Colonic mucosa (tissue), 4 donors: Measurements from ENCODE around the gene DEPDC4. TPM values are rescaled to one million over a fixed set of nuclear protein-coding genes. Genes with fewer than 3 reads are reported as not detected.
"Not testable (repeated sequence)": the region's sequence is repeated elsewhere in the genome, so short reads cannot be mapped to it uniquely, and the experiment has no call there.

ENCODE experiments used
- DNase-seq: peaks from one replicate; pipeline ENCODE4 v3.0.0-alpha.2; 2020
- H3K27ac ChIP-seq: fragments of 200-600 bp; one replicate; pipeline ENCODE4 v1.8.0; 2021
- H3K27me3 ChIP-seq: fragments of 200-600 bp; one replicate; pipeline ENCODE4 v1.8.0; 2021
- H3K36me3 ChIP-seq: fragments of 200-600 bp; one replicate; pipeline ENCODE4 v1.8.0; 2021
- H3K4me1 ChIP-seq: fragments of 200-600 bp; one replicate; pipeline ENCODE4 v1.8.0; 2021; ENCODE audit warnings: mild to moderate bottlenecking
- H3K4me3 ChIP-seq: fragments of 200-600 bp; one replicate; pipeline ENCODE4 v1.8.0; 2021
- H3K9ac ChIP-seq, 2 donors: one replicate each; pipeline ENCODE4 v1.7.0; 2013; ENCODE audit warnings: control low read depth in 2 of 2, low read depth in 2 of 2, low read length in 2 of 2
- H3K9me3 ChIP-seq: fragments of 200-600 bp; one replicate; pipeline ENCODE4 v1.8.0; 2021
- intact Hi-C: fragments of 100-400 bp; cut with DNase I; formaldehyde crosslinking; loops from one replicate; pipeline ENCODE4 v1.14.1; 2022
- total RNA-seq, 2 donors: library from RNA; stranded (reverse); fragmentation: NEBNext Ultra II Directional in 1 of 2; extraction: Animal tissue kit (Norgen Biotek cat#: 25700) in 1 of 2; gene quantifications; one replicate each; pipeline ENCODE4 v1.2.1, GENCODE V29; 2021
- TF ChIP-seq, protein P1 (sequence below): fragments of 200-600 bp; IDR thresholded peaks from one replicate; pipeline ENCODE4 v1.8.0; 2022; ENCODE audit warnings: antibody characterized with exemption, mild to moderate bottlenecking
- donor health status: healthy.
- donor health status: DM: no; HTN: no; CAD: no.
- donor health status: DM: no; HTN: no; CAD: no.

DEPDC4 gene
- total RNA-seq, 2 donors from 2014 or later, result 2.8 to 2.9 TPM

DNA sequence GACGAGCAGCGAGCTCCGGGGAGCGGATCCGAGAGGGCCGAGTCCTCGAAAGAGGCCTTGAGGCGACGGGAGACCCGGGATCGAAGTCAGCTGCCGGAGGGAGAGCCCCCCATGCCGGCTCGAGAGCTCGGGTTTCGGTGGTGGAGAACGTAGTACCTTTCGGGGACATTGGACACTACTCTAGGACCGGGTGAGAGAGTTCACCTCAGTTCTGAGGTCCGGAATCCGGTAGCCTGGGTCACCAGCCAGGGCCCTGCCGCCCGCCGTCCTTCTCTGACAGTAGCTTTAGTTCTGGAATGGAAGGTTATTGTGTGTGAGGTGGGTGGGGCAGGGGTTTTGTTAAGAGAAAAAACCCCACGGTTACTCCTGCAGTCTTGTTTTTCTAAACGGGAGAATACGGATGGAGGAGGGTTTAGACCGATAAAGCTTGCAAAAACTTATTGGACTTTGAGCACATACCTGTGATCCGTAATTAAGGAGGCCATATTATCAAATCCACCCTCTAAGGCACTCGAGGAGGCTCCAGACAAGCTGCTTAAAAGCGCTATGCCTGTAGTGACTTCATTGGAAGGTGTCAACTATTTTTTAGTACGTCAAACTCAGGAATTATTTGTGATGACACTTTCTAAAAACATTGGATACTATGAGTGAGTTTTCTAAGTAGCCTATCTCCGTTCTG, 863 bp upstream of the DEPDC4 start:
- intact Hi-C loops, result no loop called here
- Histone ChIP-seq H3K27ac (peak overlapping the region; percentile 96), H3K27me3 (no peaks in the 10 kb centered on the region), H3K4me1 (peaks cover 4% of the 10 kb centered on the region), H3K9me3 (no peaks in the 10 kb centered on the region), H3K36me3 (no peaks in the 10 kb centered on the region), H3K9ac (peak overlapping the region; percentile 98 to 99), H3K4me3 (peak overlapping the region; percentile 88)
- TF ChIP-seq, protein P1, sequence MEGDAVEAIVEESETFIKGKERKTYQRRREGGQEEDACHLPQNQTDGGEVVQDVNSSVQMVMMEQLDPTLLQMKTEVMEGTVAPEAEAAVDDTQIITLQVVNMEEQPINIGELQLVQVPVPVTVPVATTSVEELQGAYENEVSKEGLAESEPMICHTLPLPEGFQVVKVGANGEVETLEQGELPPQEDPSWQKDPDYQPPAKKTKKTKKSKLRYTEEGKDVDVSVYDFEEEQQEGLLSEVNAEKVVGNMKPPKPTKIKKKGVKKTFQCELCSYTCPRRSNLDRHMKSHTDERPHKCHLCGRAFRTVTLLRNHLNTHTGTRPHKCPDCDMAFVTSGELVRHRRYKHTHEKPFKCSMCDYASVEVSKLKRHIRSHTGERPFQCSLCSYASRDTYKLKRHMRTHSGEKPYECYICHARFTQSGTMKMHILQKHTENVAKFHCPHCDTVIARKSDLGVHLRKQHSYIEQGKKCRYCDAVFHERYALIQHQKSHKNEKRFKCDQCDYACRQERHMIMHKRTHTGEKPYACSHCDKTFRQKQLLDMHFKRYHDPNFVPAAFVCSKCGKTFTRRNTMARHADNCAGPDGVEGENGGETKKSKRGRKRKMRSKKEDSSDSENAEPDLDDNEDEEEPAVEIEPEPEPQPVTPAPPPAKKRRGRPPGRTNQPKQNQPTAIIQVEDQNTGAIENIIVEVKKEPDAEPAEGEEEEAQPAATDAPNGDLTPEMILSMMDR, result no peak
- DNase-seq, result peak; percentile 47

DNA sequence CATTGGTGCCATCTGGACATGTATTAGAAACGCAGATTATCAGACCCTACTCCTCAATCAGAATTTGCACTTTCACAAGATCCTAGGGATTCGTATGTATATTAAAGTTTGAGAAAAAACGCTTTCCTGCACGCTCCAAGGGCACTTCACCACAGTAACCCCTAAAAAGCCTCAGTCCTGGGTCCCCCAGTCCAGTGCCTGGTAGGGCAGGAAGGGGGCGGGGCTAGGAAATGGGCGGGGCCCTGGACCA, 369 bp downstream of the DEPDC4 start:
- H3K4me3 ChIP-seq, result peak overlapping the region; percentile 88
- TF ChIP-seq, protein P1, result no peak
- H3K27me3 ChIP-seq, result no peaks in the 10 kb centered on the region
- H3K27ac ChIP-seq, result peak overlapping the region; percentile 96
- no peaks in the 10 kb centered on the region for H3K9me3 ChIP-seq
- DNase-seq, result peak; percentile 99
- peak overlapping the region; percentile 3 to 99 for H3K9ac ChIP-seq
- intact Hi-C loops, result no loop called here
- peaks cover 4% of the 10 kb centered on the region for H3K4me1 ChIP-seq
- H3K36me3 ChIP-seq, result no peaks in the 10 kb centered on the region

DNA sequence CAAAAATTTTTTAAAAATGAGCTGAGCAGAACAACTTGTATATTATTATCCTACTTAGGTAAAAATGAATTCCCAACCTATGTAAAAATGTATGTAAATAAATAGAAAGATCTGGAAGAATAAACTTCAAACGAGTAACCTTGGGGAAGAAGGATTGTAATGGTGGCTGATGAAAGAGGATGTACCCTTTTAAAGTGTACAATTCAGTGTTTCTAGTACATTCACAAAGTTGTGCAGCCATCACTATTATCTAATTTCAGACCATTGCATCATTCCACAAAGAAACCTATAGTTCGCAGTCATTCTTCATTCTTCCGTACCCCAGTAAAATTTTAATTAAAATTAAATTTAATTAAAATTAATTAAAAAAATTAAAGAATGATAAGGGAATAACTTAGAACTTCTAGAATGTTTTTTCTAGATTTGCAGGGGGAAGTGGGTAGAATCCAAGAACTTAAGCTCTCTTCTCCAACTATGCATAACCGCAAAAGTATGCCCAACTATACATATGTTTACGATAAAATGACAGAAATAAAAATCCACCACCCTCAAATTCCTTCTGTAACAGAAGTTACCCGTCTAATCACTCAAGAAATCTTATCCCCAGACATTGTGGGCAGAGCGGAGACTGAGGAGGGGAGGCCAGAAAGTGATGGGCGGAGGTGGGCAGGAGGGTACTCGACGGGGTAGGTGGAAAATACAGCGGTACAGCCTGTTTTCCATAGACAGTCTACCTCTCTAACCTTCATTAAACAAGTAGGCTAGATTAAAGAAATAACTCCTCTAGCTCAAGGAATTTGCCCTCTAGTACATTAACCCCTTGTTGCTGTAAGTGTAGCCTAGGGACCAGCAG, 921 bp downstream of the DEPDC4 start:
- H3K36me3 ChIP-seq, result no peaks in the 10 kb centered on the region
- no peak for DNase-seq
- H3K4me1 ChIP-seq, result peaks cover 4% of the 10 kb centered on the region
- TF ChIP-seq, protein P1, result no peak
- H3K27me3 ChIP-seq, result no peaks in the 10 kb centered on the region
- H3K4me3 ChIP-seq, result peak overlapping the region; percentile 88
- H3K9ac ChIP-seq, result peak overlapping the region; percentile 3 to 99
- H3K9me3 ChIP-seq, result no peaks in the 10 kb centered on the region
- intact Hi-C loops, result no loop called here
- peak overlapping the region; percentile 96 for H3K27ac ChIP-seq

DNA sequence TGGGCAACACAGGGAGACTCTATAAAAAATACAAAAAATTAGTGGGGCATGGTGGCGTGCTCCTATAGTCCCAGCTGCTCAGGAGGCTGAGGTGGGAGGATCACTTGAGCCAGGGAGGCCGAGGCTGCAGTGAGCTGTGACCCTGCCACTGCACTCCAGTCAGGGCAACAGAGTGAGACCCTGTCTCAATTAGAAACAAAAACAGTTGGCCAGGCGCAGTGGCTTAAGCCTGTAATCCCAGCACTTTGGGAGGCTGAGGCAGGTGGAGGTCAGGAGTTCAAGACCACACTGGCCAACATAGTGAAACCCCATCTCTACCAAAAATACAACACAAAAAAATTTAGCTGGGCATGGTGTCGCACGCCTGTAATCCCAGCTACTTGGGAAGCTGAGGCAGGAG, 1.8 kb downstream of the DEPDC4 start:
- intact Hi-C loops, H3K27me3 ChIP-seq, H3K4me3 ChIP-seq, H3K9ac ChIP-seq, H3K4me1 ChIP-seq, H3K27ac ChIP-seq, H3K36me3 ChIP-seq, H3K9me3 ChIP-seq, DNase-seq: not testable (repeated sequence)

DNA sequence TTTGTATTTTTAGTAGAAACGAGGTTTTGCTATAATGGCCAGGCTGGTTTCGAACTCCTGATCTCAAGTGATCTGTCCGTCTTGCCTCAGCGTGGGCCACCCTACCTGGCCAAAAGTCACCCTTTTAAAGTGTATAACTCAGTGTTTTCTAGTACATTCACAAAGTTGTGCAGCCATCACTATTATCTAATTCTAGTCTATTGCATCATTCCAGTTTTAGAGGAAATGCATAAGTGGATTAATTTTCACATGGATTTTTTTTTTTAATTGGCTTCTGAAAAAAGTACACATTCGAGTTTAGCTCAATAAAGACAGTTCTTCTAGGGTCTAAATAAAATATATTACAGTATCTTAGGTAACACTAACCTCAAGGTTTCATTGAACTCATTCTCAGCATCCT, 3.7 kb downstream of the DEPDC4 start:
- intact Hi-C loops, result no loop called here
- Histone ChIP-seq H3K36me3 (no peaks in the 10 kb centered on the region), H3K4me3 (no peak overlapping the region), H3K27ac (no peak overlapping the region), H3K9ac (no peak overlapping the region), H3K9me3 (no peaks in the 10 kb centered on the region), H3K27me3 (no peaks in the 10 kb centered on the region), H3K4me1 (no peaks in the 10 kb centered on the region)
- DNase-seq, result no peak
- TF ChIP-seq, protein P1, result no peak

DNA sequence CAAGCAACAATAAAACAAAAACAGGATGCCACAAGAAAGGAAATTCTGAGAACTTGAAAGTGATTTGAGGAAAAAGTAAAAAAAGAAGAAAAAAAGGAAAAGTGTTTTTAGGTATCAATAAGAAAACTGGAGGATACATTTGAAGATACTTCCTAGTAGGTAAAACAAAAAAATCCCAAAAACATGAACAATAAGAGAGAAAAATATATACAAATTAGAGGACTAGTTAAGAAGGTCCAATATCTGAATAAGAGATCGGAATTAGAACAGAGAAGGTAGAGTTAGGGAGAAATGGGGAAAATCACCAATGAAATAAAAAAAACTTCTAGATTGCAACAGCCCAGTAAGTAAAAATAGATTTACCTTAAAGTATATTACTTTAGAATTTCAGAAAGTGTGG, 8.8 kb downstream of the DEPDC4 start:
- H3K4me3 ChIP-seq, result no peak overlapping the region
- no peak overlapping the region for H3K9ac ChIP-seq
- intact Hi-C loops, result no loop called here
- TF ChIP-seq, protein P1, result no peak
- no peaks in the 10 kb centered on the region for H3K4me1 ChIP-seq
- H3K27me3 ChIP-seq, result no peaks in the 10 kb centered on the region
- H3K36me3 ChIP-seq, result no peaks in the 10 kb centered on the region
- H3K9me3 ChIP-seq, result no peaks in the 10 kb centered on the region
- H3K27ac ChIP-seq, result no peak overlapping the region
- no peak for DNase-seq
